ENCODE results near the gene SLC47A1.
A peak's percentile ranks its signal among the peaks of the same experiment; 100 is the strongest.
"Not testable (repeated sequence)": the region's sequence is repeated elsewhere in the genome, so short reads cannot be mapped to it uniquely, and the experiment has no call there.

The SLC47A1 gene

DNA sequence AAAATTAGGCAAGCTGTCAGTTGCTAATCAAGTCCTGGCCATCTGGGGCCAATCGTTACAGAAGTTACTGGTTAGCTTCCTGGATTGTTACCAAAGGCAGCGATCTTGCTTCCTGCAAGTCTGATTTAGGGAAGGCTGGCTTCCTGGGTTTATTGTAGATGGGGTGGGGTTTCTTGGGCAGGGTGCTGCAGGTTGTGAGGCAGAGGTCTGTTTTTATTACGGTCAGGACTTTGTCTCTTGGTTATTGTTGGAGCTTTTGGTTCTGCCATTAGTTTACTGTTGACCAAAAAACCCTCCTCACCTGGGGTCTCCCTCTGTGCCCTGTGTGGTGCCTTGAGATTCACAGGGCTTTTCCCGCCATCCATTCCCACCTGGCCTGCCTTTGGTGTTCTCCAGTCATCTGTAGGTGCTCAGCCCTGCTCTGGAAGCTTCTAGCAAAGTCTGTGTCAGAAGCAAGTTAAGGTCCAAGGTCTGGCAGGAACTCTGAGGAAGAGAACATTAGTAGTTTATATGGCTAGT, 36.9 kb downstream of the SLC47A1 start:
- DNase-seq (ENCODE audit: low read depth) = peak; percentile 89
- no peak overlapping the region for H3K4me3 ChIP-seq (ENCODE audit: low read depth, low read length)

DNA sequence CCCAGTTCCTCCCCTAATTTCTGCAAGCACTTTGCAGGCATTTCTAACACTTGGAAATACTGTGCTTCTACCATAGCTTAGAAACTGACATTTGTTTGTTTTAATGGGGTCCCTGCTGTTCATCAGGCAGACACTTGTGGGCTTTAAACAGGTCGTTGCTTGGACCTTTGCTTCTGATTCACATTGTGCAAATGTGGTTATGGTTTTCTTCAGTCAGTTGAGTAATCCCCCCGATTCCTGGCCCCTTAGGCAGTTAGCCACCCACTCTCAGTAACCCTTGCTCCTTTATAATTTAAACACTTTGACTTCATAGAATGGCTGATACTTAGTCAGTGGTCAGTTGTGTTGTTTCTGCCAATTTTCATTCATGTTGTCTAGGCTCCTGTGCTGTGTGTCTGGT, 39.4 kb downstream of the SLC47A1 start:
- no peak overlapping the region for H3K4me3 ChIP-seq (ENCODE audit: low read depth, low read length)
- TF ChIP-seq, protein P1, sequence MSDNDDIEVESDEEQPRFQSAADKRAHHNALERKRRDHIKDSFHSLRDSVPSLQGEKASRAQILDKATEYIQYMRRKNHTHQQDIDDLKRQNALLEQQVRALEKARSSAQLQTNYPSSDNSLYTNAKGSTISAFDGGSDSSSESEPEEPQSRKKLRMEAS (IDR thresholded peaks at IDR 0.05; ENCODE audit: low read depth, low read length) = no peak
- TF ChIP-seq MYC (IDR thresholded peaks at IDR 0.05; ENCODE audit: low read depth, low read length) = peak; percentile 26; the same call in 1 of the 2 replicates
- DNase-seq (ENCODE audit: low read depth) = peak; percentile 91

More for the DNA sequence above, 36.9 kb downstream of the SLC47A1 start:
- TF ChIP-seq, protein P1 (IDR thresholded peaks at IDR 0.05; ENCODE audit: low read depth, low read length) = no peak
- TF ChIP-seq, protein P2, sequence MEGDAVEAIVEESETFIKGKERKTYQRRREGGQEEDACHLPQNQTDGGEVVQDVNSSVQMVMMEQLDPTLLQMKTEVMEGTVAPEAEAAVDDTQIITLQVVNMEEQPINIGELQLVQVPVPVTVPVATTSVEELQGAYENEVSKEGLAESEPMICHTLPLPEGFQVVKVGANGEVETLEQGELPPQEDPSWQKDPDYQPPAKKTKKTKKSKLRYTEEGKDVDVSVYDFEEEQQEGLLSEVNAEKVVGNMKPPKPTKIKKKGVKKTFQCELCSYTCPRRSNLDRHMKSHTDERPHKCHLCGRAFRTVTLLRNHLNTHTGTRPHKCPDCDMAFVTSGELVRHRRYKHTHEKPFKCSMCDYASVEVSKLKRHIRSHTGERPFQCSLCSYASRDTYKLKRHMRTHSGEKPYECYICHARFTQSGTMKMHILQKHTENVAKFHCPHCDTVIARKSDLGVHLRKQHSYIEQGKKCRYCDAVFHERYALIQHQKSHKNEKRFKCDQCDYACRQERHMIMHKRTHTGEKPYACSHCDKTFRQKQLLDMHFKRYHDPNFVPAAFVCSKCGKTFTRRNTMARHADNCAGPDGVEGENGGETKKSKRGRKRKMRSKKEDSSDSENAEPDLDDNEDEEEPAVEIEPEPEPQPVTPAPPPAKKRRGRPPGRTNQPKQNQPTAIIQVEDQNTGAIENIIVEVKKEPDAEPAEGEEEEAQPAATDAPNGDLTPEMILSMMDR (IDR thresholded peaks at IDR 0.05; ENCODE audit: low read depth, low read length) = no peak
- TF ChIP-seq MYC (IDR thresholded peaks at IDR 0.05; ENCODE audit: low read depth, low read length) = no peak
- TF ChIP-seq POLR2A (IDR thresholded peaks at IDR 0.05; ENCODE audit: extremely low read depth, insufficient read length) = no peak

DNA sequence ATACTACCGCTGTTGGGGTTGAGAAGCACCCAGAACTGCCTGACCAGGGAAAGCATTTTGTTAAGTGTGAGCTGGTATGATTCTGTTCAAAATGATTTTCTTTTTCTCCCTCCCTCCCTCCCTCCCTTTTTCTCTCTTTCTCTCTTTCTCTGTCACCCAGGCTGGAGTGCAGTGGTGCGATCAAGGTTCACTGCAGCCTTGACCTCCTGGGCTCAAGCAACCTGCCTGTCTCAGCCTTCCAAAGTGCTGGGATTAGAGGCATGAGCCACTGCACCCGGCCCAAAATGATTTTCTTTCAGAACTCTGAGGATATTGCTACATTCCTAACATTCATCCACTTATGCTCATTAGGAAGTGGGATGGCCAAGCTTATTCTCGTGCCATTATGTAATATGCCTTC, 41.3 kb downstream of the SLC47A1 start:
- DNase-seq (ENCODE audit: low read depth) = no peak
- no peak overlapping the region for H3K4me3 ChIP-seq (ENCODE audit: low read depth, low read length)
- no peak for TF ChIP-seq POLR2A (IDR thresholded peaks at IDR 0.05; ENCODE audit: extremely low read depth, insufficient read length)
- TF ChIP-seq, protein P2 (IDR thresholded peaks at IDR 0.05; ENCODE audit: low read depth, low read length) = no peak
- no peak for TF ChIP-seq MYC (IDR thresholded peaks at IDR 0.05; ENCODE audit: low read depth, low read length)
- TF ChIP-seq, protein P1 (IDR thresholded peaks at IDR 0.05; ENCODE audit: low read depth, low read length) = no peak

DNA sequence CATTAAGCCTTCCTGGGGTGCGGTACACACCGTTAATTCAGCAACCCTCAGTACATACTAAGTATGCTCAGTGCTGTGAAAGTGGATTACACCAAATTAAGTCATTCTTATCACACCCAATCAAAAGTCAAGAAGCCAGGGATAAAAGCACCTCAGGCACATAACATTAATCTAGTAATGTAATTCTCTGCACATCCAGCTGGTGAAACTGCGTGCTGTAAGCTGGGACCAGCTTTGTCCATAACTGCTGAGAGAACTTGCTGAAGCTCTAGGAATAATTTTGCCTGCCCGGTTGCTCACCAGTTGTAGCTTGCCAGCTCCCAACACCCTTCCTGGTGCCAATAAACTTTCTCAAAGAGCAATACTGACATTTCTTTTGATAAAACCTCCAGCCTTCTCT, 44.9 kb downstream of the SLC47A1 start:
- TF ChIP-seq, protein P1 (IDR thresholded peaks at IDR 0.05; ENCODE audit: low read depth, low read length) = no peak
- TF ChIP-seq, protein P2 (IDR thresholded peaks at IDR 0.05; ENCODE audit: low read depth, low read length) = no peak
- TF ChIP-seq POLR2A (IDR thresholded peaks at IDR 0.05; ENCODE audit: extremely low read depth, insufficient read length) (no peak), MYC (IDR thresholded peaks at IDR 0.05; ENCODE audit: low read depth, low read length) (no peak)
- H3K4me3 ChIP-seq (ENCODE audit: low read depth, low read length) = no peak overlapping the region
- no peak for DNase-seq (ENCODE audit: low read depth)

DNA sequence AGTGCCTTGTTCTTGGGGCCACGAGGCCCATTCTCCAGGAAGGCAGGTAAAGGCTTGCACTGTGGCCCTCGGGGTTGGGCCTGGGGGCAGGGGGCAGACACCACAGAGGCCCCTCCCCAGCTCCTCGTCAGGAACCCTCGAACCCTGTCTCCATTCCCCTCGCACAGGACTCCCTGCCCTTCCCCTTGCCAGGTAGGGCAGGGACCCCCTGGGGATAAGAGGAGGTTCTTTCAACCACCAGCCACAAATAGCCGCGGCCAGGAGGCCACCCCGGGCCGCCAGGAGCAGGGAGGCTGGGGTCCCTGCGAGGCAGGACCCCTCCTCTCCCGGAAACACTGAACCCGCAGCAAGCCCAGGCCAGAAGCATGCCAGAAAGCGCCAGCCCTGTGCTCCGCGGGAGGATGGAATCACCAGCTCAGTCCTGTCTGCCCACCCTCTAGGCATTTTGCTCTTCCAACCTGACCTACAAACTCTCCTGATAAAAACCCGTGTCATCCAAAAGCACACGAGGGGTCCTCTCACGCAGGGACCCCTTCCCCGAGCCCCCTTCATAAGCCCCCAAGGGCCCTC, 45.6 kb downstream of the SLC47A1 start:
- H3K4me3 ChIP-seq (ENCODE audit: low read depth, low read length) = no peak overlapping the region
- TF ChIP-seq, protein P1 (IDR thresholded peaks at IDR 0.05; ENCODE audit: low read depth, low read length) = no peak
- no peak for TF ChIP-seq POLR2A (IDR thresholded peaks at IDR 0.05; ENCODE audit: extremely low read depth, insufficient read length)
- TF ChIP-seq MYC (IDR thresholded peaks at IDR 0.05; ENCODE audit: low read depth, low read length) = no peak
- TF ChIP-seq, protein P2 (IDR thresholded peaks at IDR 0.05; ENCODE audit: low read depth, low read length) = no peak
- no peak for DNase-seq (ENCODE audit: low read depth)

DNA sequence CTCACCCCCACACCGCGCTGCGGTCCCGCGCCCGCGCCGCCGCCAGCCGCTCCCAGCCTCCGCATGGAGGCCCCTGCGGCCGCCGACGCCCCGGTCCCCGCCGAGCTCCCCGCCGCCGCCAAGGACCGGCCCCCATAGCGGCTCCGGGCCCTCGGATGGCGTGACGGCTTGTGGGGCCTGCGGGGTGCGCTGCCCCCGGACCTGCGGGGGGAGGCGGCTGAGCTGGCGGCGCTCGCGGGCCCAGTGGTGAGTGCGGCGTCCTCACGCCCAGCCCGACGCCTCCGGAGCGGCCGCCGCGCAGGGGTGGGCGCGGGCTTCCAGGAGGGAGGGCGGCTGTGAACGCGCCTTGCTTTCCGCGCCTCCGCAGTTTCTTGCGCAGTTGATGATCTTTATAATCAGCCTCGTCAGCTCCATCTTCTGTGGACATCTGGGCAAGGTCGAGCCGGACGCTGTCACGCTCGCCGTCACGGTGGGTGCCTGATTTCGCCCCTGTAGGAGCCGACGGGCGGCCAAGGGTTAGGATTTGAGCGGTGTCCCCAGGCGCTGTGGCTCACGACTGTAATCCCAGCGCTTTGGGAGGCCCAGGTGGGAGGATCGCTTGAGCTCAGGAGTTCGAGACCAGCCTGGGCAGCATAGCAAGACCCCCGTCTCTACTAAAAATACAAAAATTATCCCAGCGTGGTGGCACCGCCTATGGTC, 46.4 kb downstream of the SLC47A1 start:
- TF ChIP-seq, protein P2 (IDR thresholded peaks at IDR 0.05; ENCODE audit: low read depth, low read length) = no peak
- TF ChIP-seq POLR2A (IDR thresholded peaks at IDR 0.05; ENCODE audit: extremely low read depth, insufficient read length) (no peak), MYC (IDR thresholded peaks at IDR 0.05; ENCODE audit: low read depth, low read length) (no peak)
- TF ChIP-seq, protein P1 (IDR thresholded peaks at IDR 0.05; ENCODE audit: low read depth, low read length) = no peak
- no peak overlapping the region for H3K4me3 ChIP-seq (ENCODE audit: low read depth, low read length)
- DNase-seq (ENCODE audit: low read depth) = no peak

DNA sequence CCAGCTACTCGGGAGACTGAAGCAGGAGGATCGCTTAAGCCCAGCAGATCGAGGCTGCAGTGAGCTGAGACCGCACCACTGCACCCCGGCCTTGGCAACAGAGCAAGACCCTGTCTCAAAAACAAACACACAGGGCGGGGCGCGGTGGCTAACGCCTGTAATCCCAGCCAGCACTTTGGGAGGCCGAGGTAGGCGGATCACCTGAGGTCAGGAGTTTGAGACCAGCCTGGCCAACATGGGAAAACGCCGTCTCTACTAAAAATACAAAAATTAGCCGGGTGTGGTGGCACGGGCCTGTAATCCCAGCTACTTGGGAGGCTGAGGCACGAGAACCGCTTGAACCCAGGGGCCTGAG, 46.9 kb downstream of the SLC47A1 start:
- not testable (repeated sequence) for H3K4me3 ChIP-seq (ENCODE audit: low read depth, low read length); DNase-seq (ENCODE audit: low read depth)

DNA sequence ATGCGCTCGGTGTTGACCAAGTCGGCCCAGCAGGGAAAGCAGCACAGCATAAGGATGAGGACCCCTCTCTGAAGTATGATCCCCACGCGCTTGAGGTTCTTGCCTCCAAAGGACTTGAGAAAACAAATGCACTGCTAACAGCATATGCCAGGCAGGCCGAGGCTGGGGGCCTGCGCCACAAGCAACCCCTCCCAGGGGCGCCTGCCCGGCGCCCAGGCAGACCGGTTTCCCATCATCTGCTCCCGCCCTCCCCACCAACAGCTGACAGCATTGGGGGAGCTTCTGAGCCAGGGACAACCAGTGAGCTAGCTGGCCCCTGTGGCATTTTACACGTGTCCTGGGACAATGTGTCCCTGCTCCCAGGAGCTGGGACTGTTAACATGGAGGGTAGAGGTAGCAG, 48.5 kb downstream of the SLC47A1 start:
- H3K4me3 ChIP-seq (ENCODE audit: low read depth, low read length); DNase-seq (ENCODE audit: low read depth): not testable (repeated sequence)

All from NB4 (cell line).